ENCODE results near the gene SLC39A7.
"Not testable (repeated sequence)": the region's sequence is repeated elsewhere in the genome, so short reads cannot be mapped to it uniquely, and the experiment has no call there.

SLC39A7 gene

DNA sequence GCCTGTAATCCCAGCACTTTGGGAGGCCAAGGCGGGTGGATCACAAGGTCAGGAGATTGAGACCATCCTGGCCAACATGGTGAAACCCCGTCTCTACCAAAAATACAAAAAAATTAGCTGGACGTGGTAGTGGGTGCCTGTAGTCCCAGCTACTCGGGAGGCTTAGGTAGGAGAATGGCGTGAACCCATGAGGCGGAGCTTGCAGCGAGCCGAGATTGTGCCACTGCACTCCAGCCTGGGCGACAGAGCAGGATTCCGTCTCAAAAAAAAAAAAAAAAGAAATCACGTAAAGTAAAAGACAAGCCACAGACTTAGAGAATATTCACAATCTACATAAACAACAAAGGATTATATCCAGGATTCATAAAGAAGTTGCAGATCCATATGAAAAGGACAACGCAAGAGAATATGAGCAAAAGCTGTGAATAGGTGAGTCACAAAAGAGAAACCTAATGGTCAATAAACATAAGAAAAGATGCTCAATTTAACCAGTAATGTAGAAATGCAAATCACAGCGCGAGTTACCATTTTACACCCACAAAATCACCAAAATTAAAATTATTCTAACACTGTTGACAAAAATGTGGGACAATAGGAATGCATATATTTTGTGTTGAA, 25.9 kb downstream of the SLC39A7 start:
- not testable (repeated sequence) for DNase-seq (ENCODE audit: low read depth in 2 of 2, low spot score in 1 of 2)

DNA sequence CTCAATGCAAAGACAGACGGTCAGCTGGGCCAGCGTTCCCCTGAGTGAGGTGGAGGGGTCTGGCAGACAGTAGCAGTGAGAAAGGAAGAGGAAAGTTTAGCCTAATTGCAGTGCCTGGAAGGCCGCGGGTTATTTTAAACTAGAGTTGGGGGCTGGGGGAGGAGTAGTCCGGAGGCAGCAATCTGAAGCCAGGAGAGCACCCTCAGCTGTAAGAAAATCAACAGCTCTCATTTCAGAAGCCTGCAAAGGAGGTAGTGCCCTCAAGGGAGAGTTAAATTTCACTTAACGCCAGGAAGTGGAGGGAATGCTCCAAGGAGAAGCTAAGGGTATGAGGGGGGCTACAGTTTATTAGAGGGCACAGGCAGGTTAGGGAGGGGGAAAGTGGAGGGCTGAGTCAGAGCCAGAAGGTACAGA, 34.6 kb downstream of the SLC39A7 start:
- no peak for DNase-seq (ENCODE audit: low read depth in 2 of 2, low spot score in 1 of 2)

DNA sequence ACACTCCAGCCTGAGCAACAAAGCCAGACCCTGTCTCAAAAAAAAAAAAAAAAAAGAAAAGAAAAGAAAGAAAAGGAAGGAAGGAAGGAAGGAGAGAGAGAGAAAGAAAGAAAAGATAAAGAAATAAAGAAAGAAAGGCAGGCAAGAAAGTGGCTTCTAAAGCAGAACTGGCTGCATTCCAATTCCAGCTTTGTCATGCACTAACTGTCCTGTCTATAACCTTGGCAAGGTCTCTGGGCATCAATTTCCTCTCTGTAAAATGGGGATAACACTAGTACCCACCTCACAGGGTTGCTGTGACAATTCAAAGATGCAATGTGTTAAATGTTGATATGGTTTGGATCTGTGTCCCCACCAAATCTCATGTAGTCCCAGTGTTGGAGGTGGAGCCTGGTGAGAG, 35.7 kb downstream of the SLC39A7 start:
- DNase-seq (ENCODE audit: low read depth in 2 of 2, low spot score in 1 of 2): no peak

DNA sequence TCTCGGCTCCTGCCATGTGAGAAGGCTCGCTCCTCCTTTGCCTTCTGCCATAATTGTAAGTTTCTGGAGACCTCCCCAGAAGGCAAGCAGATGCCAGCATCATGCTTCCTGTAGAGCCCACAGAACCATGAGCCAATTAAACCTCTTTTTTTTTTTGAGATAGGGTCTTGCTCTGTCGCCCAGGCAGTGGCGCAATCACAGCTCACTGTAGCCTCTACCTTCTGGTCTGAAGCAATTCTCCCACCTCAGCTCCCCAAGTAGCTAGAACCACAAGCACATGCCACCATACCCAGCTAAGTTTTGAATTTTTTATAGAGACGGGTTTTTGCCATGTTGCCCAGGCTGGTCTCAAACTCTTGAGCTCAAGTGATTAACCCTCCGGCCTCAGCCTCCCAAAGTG, 36.2 kb downstream of the SLC39A7 start:
- DNase-seq (ENCODE audit: low read depth in 2 of 2, low spot score in 1 of 2): no peak

DNA sequence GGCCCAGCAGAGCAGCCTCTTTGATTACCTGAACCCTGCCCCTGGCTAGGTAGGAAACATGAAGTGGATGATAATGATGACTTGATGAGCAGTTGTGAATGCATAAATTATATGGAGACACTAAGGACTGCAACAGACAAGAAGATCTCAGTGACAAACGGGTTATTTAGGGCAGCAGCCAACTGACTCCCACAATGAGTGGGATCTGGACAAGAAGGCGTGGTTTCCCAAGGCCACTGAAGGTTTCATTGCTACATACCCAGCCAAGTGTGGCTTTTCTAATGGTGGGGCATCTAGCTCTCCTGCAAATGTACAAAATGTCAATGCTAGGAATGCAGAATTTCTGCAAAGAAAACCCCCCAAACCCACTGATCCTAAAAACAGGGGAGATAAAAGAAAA, 37.1 kb downstream of the SLC39A7 start:
- no peak for DNase-seq (ENCODE audit: low read depth in 2 of 2, low spot score in 1 of 2)

DNA sequence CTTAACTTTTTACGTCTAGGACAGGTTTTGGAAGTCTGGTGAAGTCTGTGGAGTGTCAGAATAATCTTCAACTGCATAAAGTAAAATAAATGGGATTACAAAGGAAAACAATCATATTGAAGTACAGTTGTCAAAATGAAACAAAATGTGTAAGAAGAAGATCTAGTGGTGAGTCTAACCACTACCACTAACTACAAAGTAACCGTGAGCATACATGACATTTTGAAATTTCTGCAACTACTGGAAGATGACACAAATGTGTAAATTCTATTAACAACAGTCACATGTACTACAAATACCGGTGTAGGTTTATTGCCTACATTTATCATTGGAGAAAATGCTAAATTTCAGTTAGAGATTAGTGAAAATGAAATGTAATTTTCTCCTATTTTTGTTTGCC, 41.3 kb downstream of the SLC39A7 start:
- no peak for DNase-seq (ENCODE audit: low read depth in 2 of 2, low spot score in 1 of 2)

DNA sequence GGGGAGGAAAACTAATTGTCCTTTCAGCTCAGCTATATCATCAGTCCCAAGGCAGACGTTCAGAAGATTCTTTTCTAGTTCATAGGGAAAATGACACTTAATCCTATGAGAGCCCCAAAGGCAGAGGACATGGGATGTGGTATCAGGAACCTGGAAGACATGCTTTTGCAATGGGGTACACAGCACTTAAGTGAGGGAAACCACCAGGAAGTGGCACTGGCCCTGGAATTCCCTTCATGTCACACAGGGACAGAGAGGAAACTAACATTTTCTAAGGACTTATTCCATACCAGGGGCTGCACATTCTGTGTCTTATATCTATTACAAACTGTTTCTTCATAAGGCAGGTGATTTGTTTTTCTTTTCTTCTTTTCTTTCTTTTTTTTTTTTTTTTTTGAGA, 42.8 kb downstream of the SLC39A7 start:
- no peak for DNase-seq (ENCODE audit: low read depth in 2 of 2, low spot score in 1 of 2)

DNA sequence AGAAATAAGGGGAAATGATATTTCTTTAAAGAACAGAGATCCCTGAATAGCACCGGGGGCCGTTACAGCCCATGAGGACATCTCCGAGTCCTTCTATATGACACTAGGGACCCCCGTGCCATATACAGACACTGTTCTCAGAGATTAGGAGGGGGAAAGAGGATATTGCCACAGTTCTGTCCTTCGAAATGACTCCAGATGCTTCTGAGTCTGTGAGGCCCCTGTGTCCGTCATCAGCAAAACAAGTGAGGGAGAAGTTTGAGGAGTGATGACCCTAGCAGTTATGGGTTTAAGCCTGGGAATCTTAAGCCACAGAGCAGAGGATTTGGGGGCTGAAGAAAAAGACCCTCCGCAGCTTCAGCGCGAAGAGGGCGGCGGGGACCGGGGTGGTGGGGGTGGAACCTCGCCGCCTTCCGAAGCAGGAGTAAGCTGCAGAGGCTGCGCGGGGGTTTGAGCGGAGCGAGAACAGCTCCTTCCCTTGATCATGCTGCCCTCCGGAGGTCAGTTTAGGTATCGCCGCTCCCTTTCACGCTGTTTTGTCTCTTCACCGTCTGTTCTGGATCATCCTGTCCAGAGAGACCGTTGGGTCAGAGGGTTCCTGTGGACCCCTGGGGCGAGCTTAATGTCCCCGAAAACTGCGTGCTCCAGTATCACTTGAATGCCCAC, 47.4 kb downstream of the SLC39A7 start:
- peak; percentile 86 to 88 for DNase-seq (ENCODE audit: low read depth in 2 of 2, low spot score in 1 of 2)

DNA sequence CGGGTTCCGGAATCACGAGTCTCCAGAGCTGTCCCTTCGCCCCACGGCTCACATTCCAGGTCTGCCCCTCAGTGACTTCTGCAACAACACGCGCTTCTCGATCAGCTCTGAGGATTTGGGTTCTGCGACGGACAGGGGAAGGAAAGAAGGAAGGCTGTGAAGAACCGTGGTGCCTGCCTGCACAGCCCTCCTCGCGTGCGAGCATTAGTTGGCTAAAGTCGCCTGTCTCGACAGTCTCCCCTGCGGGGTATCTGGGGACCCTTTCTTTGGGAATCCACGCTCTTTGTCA, 47.9 kb downstream of the SLC39A7 start:
- DNase-seq (ENCODE audit: low read depth in 2 of 2, low spot score in 1 of 2): no peak

DNA sequence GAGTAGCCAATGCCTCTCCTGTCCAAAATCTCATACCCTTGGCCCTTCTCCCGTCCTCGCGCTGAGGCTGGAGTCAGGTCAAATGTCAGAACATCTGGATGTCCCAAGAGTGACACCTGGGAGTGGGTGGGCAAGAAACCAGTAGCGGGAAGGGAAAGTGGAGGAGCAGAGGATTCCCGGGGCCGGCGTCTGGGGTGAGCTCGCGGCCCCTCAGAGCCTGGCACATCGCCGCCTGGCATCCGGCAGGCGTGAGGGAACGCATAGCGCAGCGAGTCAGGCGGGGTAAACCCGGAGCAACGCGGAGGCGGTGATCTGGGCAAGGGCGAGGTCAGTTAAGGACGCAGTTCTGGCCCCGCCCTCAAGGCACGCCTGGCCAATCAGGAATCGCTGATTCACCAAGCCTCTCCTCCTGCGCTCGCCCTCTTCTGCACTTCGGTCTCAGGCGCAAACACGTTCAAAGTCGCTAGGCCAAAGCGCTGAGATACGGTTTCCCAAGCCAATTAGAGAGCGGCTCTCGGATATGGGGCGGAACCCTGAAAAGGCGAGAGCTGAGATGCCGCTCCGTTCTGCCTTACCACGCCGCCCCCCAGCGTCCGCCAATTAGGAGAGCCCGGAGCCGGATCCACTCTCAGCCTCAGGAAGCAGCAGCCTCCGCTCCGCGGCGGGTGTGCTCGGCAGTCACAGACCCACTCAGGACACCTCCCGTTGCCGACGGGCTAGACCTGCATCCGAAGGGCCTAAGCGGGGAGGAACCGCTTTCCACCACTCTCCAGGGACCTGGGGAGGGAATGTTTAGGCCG, 48.5 kb downstream of the SLC39A7 start:
- DNase-seq (ENCODE audit: low read depth in 2 of 2, low spot score in 1 of 2): peak; percentile 84 to 87

DNA sequence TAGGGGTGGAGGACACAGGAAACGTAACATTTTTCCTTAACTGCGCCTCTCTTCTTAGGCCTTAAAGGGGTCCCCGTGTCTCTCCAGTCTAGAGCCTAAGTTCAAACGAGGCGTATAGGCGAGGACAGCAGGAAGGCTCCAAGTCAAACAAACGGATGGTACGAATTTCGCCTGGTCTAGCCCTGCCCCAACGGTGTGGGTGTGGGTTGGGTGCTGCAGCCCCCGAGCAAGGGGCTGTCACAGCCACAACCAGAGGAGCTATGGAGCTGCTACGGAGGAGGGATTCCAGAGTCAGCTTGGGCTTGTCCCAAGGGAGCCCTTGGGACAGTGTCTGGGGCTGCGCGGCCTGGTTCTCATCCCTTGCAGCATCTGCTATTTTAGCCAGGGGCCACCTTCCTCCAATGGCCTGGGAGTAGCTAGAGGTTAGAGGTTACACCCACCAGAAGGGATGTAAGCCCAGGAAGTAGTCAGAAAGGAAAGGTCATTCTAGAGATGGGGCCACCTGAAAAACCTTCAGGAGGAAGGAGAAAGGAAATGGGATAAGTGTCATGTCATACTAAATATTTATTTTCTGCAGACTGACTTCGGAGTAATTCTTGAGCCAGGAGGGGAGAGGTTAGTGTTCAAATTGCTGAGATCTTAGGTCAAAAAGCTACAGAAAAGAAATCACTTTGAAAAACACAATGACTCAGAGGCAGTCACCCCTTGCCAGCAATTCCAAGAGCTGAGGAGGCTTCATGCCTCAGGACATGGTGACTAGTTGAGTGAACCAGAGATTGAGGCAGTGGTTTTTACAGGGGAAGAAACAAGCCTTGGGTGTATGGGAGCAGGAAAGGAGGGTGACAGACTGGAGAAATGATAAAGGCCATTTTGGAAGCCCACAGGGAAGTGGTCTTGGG, 49.3 kb downstream of the SLC39A7 start:
- DNase-seq (ENCODE audit: low read depth in 2 of 2, low spot score in 1 of 2): no peak

DNA sequence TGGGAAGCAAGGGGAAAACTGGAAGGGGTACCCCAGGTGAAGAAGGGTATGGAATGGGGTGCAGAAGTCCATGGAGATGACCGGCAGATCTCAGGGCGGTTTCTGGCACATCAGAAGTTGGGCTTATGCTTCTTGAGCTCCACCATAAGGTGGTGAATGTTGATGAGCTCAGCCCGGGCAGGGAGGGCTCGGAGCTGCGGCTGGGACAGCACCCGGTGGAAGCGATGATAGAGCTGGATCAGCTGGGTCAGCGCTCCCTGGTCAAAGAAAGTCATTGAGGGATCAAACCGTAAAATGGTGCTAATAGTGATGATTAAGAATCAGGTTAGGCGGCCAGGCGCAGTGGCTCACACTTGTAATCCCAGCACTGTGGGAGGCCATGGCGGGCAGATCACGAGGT, 50.1 kb downstream of the SLC39A7 start:
- no peak for DNase-seq (ENCODE audit: low read depth in 2 of 2, low spot score in 1 of 2)

DNA sequence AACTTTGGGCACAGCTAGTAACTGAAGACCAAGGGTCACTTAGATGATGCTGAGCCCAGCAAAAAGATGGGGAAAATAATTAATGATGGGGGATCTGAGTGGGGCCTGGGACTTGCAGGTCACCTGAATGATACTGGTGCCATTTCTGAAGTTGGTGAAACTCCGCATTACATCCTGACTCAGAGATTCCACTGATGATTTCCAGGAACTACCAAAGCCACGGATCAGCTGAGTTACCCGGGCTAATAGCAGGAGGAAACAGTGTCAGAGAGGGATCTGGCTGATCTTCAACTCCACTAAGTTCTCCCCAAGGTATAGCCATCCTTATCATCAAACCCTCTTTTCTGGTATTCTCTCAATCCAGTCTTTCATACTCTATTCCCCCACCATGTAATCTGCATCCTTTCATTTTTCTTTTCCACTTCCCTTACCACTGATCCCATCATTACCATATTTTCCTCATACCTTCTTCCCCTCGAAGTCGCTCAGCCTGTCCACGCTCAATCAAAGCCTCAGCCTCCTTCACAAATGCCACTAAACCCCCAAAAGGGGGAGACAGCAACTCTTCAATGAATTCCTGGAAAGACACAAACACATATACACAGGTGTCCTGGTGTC, 50.8 kb downstream of the SLC39A7 start:
- no peak for DNase-seq (ENCODE audit: low read depth in 2 of 2, low spot score in 1 of 2)

DNA sequence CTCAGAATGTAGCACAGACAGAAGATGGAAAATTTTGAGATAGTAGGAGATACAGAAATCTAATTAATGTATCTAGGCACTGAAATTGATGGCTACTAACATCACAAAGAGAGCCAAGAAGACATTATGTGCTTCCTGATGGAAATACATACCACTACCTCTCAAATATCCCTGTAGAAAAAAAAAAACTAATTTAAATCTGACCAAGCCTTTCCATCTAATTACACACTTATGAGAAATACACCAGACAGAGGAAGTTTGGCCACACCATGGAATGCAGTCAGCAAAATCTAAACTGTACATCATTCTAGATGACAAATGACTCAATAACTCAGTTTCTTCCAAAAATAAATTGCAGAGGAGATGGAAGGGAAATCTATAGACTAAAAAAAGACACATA, 52.1 kb downstream of the SLC39A7 start:
- no peak for DNase-seq (ENCODE audit: low read depth in 2 of 2, low spot score in 1 of 2)
